ENCODE results near the gene PGAM2.

Gene PGAM2

GRCh38 chr7:44107961-44108767 is 42.8 kb upstream of the PGAM2 start:
- no peak for TF ChIP-seq REST (IDR thresholded peaks at IDR 0.05; ENCODE audit: insufficient read depth in 1 of 2, low read depth in 2 of 2, low read length in 2 of 2)
- TF ChIP-seq FOXP2 (optimal IDR thresholded peaks at IDR 0.05; ENCODE audit: borderline replicate concordance, extremely low read depth, extremely low read length, insufficient read depth) = no peak
- TF ChIP-seq POLR2AphosphoS5 (IDR thresholded peaks at IDR 0.05; ENCODE audit: low read depth, low read length) = no peak
- TF ChIP-seq TAF1 (IDR thresholded peaks at IDR 0.05; ENCODE audit: borderline replicate concordance, insufficient read depth, low read length) = no peak
- no peak for TF ChIP-seq SIN3A (IDR thresholded peaks at IDR 0.05; ENCODE audit: borderline replicate concordance, insufficient read depth, low read length)

GRCh38 chr7:44107116-44107960 is 42.0 kb upstream of the PGAM2 start:
- TF ChIP-seq SIN3A (IDR thresholded peaks at IDR 0.05; ENCODE audit: borderline replicate concordance, insufficient read depth, low read length) = no peak
- no peak for TF ChIP-seq POLR2AphosphoS5 (IDR thresholded peaks at IDR 0.05; ENCODE audit: low read depth, low read length)
- TF ChIP-seq FOXP2 (optimal IDR thresholded peaks at IDR 0.05; ENCODE audit: borderline replicate concordance, extremely low read depth, extremely low read length, insufficient read depth) = no peak
- no peak for TF ChIP-seq REST (IDR thresholded peaks at IDR 0.05; ENCODE audit: insufficient read depth in 1 of 2, low read depth in 2 of 2, low read length in 2 of 2)
- no peak for TF ChIP-seq TAF1 (IDR thresholded peaks at IDR 0.05; ENCODE audit: borderline replicate concordance, insufficient read depth, low read length)

- no peak for TF ChIP-seq FOXP2 (optimal IDR thresholded peaks at IDR 0.05; ENCODE audit: borderline replicate concordance, extremely low read depth, extremely low read length, insufficient read depth)
- TF ChIP-seq POLR2AphosphoS5 (IDR thresholded peaks at IDR 0.05; ENCODE audit: low read depth, low read length) = no peak
- TF ChIP-seq SIN3A (IDR thresholded peaks at IDR 0.05; ENCODE audit: borderline replicate concordance, insufficient read depth, low read length) = no peak
These were observed 41.1 kb upstream of the PGAM2 start for GRCh38 chr7:44106311-44107065.

- no peak for TF ChIP-seq SIN3A (IDR thresholded peaks at IDR 0.05; ENCODE audit: borderline replicate concordance, insufficient read depth, low read length)
- no peak for TF ChIP-seq TAF1 (IDR thresholded peaks at IDR 0.05; ENCODE audit: borderline replicate concordance, insufficient read depth, low read length)
- no peak for TF ChIP-seq REST (IDR thresholded peaks at IDR 0.05; ENCODE audit: insufficient read depth in 1 of 2, low read depth in 2 of 2, low read length in 2 of 2)
- no peak for TF ChIP-seq FOXP2 (optimal IDR thresholded peaks at IDR 0.05; ENCODE audit: borderline replicate concordance, extremely low read depth, extremely low read length, insufficient read depth)
- no peak for TF ChIP-seq POLR2AphosphoS5 (IDR thresholded peaks at IDR 0.05; ENCODE audit: low read depth, low read length)
These were observed 40.5 kb upstream of the PGAM2 start for GRCh38 chr7:44105832-44106231.

All from PFSK-1 (cell line).